DMS153 treated with DMSO at 0.1 percent for 48 hours (cell line): ENCODE results near the gene GAREM1.

ENCODE experiments used
- DNase-seq: peaks from one replicate; lab custom pipeline; 2025; ENCODE audit not compliant: unreplicated experiment; lab: John Stamatoyannopoulos, UW

Gene GAREM1

GRCh38 chr18:32332708-32333107 is 138.0 kb downstream of the GAREM1 start:
- DNase-seq: no peak

- no peak for DNase-seq
Observed at GRCh38 chr18:32328974-32329373, 141.7 kb downstream of the GAREM1 start.

- no peak for DNase-seq
Observed at GRCh38 chr18:32328379-32328778, 142.3 kb downstream of the GAREM1 start.

- DNase-seq: no peak
Observed at GRCh38 chr18:32326450-32327308, 144.0 kb downstream of the GAREM1 start.

- no peak for DNase-seq
Observed at GRCh38 chr18:32324181-32324580, 146.5 kb downstream of the GAREM1 start.

GRCh38 chr18:32321826-32322225 is 148.9 kb downstream of the GAREM1 start:
- DNase-seq: no peak

GRCh38 chr18:32319084-32319483 is 151.6 kb downstream of the GAREM1 start:
- no peak for DNase-seq

GRCh38 chr18:32318581-32318980 is 152.1 kb downstream of the GAREM1 start:
- no peak for DNase-seq

- DNase-seq: no peak
Observed at GRCh38 chr18:32317651-32318050, 153.0 kb downstream of the GAREM1 start.

GRCh38 chr18:32315881-32316280 is 154.8 kb downstream of the GAREM1 start:
- no peak for DNase-seq

GRCh38 chr18:32310774-32311173 is 159.9 kb downstream of the GAREM1 start:
- no peak for DNase-seq

GRCh38 chr18:32310101-32310500 is 160.6 kb downstream of the GAREM1 start:
- no peak for DNase-seq

GRCh38 chr18:32308493-32309120 is 162.1 kb downstream of the GAREM1 start:
- DNase-seq: no peak

GRCh38 chr18:32303400-32303799 is 167.3 kb downstream of the GAREM1 start:
- no peak for DNase-seq

GRCh38 chr18:32302806-32303205 is 167.9 kb downstream of the GAREM1 start:
- DNase-seq: no peak

GRCh38 chr18:32301976-32302743 is 168.5 kb downstream of the GAREM1 start:
- DNase-seq: no peak

- DNase-seq: no peak
Observed at GRCh38 chr18:32301361-32301760, 169.3 kb downstream of the GAREM1 start.

- DNase-seq: no peak
Observed at GRCh38 chr18:32300914-32301313, 169.8 kb downstream of the GAREM1 start.

GRCh38 chr18:32299484-32299883 is 171.2 kb downstream of the GAREM1 start:
- DNase-seq: no peak

GRCh38 chr18:32298171-32298667 is 172.5 kb downstream of the GAREM1 start:
- DNase-seq: no peak

- DNase-seq: no peak
Observed at GRCh38 chr18:32297579-32298170, 173.0 kb downstream of the GAREM1 start.
